Transverse colon (tissue), 4 donors: ENCODE measurements around the gene TMEM229B.

Source experiments
- CTCF ChIP-seq, 5 experiments: fragments of 200-600 bp in 3 of 5; fragments of 450-650 bp in 2 of 5; sonication (generic) in 3 of 5; IDR thresholded peaks; 1 replicate in 2 of 5; 2 replicates in 3 of 5; pipeline ENCODE4 v1.5.1; 2016 to 2017; ENCODE audit warnings: antibody characterized with exemption in 5 of 5, inconsistent platforms in 3 of 5, mild to moderate bottlenecking in 2 of 5, moderate library complexity in 1 of 5
- EP300 ChIP-seq: sonication (generic); formaldehyde crosslinking; IDR thresholded peaks from one replicate; pipeline ENCODE4 v1.6.1; 2017; ENCODE audit warnings: antibody characterized with exemption, low read depth
- POLR2A ChIP-seq: fragments of 450-650 bp; IDR thresholded peaks from one replicate; pipeline ENCODE4 v1.6.1; 2016; ENCODE audit warnings: antibody characterized with exemption, mild to moderate bottlenecking, moderate library complexity
- POLR2AphosphoS5 ChIP-seq, 3 donors: sonication (generic); formaldehyde crosslinking; IDR thresholded peaks; one replicate each; pipeline ENCODE4 v1.6.1; 2016; ENCODE audit warnings: antibody characterized with exemption in 3 of 3

GRCh38 chr14:67456732-67457131, 31.8 kb downstream of the TMEM229B start:
- TF ChIP-seq CTCF (IDR thresholded peaks at IDR 0.05) (no peak), POLR2A (no peak), POLR2AphosphoS5 (IDR thresholded peaks at IDR 0.05) (no peak), EP300 (no peak)
